Activated naive CD4-positive, alpha-beta T cell treated with anti-CD3 and anti-CD28 coated beads, Interleukin-2, amount 50 U/mL, for 72 hours (primary cell): ENCODE data around the gene LRRC59. TPM values are rescaled to one million over a fixed set of nuclear protein-coding genes. Genes with fewer than 3 reads are reported as not detected.

Experiments
- ATAC-seq, 2 donors: fragments of 150-1000 bp; cut with Tn5 transposase; 2 replicates each; pipeline ENCODE4 v1.10.0; 2021; ENCODE audit warnings: mild to moderate bottlenecking in 2 of 2, moderate library complexity in 2 of 2
- DNase-seq, 2 donors: peaks; one replicate each; pipeline ENCODE4 v3.0.0; 2021 to 2022; ENCODE audit warnings: low spot score in 2 of 2
- H3K27ac Mint-ChIP-seq, 2 donors: one replicate each; pipeline ENCODE4 v1.8.0; 2022; ENCODE audit warnings: mild to moderate bottlenecking in 2 of 2, mixed read lengths in 2 of 2
- H3K36me3 Mint-ChIP-seq, 2 donors: one replicate each; pipeline ENCODE4 v1.8.0; 2022; ENCODE audit warnings: mixed read lengths in 2 of 2
- H3K9me3 Mint-ChIP-seq, 2 donors: one replicate each; pipeline ENCODE4 v1.8.0; 2022; ENCODE audit warnings: mixed read lengths in 2 of 2
- total RNA-seq, 2 donors: library from RNA; stranded (reverse); gene quantifications; one replicate each; pipeline ENCODE4 v1.2.3, GENCODE V29; 2022

The LRRC59 gene
- total RNA-seq, 2 donors from 2014 or later = 40.3 to 66.7 TPM

DNA sequence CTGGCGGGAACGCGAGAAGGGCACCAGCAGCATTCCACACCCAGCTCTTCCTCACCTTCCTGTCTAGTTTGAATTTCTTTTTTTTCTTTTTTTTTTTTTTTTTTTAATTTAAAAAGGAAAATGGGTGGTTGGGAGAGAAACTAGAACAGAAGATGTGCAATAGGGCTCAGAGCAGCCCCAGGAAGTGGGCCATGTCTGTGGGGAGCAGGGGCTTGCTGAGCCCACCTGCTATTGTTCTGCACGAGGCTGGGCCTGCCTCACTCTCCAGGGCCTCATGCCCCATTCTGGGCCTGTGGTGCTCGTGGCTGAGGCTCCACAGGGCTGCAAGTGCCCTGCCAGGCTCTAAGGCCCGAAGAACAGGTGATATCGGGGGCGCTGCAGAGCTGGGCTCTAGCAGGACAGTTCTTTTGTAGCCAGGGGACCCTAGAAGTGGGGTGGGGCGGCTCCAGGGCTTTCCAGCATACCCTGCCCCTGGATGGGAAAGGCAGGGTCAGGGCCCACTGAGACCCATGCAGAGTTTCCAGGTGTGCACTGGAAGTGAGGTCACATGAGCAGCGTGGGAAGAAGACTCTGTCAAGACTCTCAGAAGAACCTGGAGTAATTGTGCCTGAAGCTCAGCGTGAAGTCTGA lies 36.7 kb downstream of the LRRC59 start:
- no peak for DNase-seq
- ATAC-seq = no peak
- Mint-ChIP-seq H3K36me3 (no peaks in the 10 kb centered on the region), H3K9me3 (no peaks in the 10 kb centered on the region), H3K27ac (peak overlapping the region in 1 of 2 donors; percentile 41)

GRCh38 chr17:50359998-50360461 lies 37.3 kb downstream of the LRRC59 start:
- DNase-seq (no peak), ATAC-seq (no peak)
- H3K27ac Mint-ChIP-seq = peak overlapping the region in 1 of 2 donors; percentile 41
- H3K9me3 Mint-ChIP-seq = no peaks in the 10 kb centered on the region
- no peaks in the 10 kb centered on the region for H3K36me3 Mint-ChIP-seq

DNA sequence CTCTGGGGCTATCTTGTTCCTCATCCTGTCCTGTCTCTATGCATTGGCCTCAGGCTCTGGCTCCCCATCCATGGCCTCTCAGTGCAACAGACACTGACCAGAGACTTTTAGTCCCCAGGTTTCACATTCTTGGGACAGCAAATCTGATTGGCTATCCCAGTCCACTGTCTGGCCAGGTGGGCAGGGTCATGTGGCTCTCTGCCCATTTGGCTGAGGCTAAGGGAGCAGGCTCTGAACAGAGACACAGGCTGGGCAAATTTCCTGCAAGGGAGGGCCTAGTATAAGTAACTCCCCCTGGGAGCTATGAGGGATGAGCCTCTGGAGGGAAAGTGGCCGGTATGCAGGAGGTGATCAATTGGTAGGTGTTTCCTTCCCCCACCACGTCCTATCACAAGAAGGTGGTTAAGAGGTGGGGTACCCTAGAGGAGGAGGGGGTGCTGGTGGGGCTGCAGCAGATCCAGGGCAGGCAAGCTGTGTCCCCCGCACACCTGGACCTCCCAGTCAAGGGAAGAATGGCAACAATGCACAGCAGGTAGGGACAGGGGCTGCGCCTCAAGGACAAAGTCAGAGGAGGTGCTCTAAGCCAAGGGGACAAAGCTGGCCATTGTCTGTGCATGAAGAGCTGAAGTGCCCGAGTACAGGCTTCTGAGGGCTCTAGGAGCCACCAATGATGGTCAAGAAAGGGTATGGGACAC lies 38.2 kb downstream of the LRRC59 start:
- DNase-seq = peak in 1 of 2 donors; percentile 25
- Mint-ChIP-seq H3K9me3 (no peaks in the 10 kb centered on the region), H3K27ac (peak overlapping the region in 1 of 2 donors; percentile 88), H3K36me3 (no peaks in the 10 kb centered on the region)
- no peak for ATAC-seq

DNA sequence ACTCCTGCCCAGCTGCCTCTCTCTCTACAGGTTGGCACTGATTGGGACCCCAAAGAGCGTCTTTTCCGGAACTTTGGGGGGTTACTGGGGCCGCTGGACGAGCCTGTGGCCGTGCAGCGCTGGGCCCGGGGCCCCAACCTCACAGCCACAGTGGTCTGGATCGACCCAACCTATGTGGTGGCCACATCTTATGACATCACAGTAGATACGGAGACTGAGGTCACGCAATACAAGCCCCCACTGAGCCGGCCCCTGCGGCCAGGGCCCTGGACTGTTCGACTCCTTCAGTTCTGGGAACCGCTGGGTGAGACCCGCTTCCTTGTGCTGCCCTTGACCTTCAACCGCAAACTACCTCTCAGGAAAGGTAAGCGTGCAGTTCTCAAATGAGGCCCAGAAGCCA lies 39.1 kb downstream of the LRRC59 start:
- Mint-ChIP-seq H3K36me3 (no peaks in the 10 kb centered on the region), H3K27ac (no peak overlapping the region), H3K9me3 (no peaks in the 10 kb centered on the region)
- DNase-seq (no peak), ATAC-seq (no peak)

- Mint-ChIP-seq H3K9me3 (no peaks in the 10 kb centered on the region), H3K27ac (no peak overlapping the region), H3K36me3 (no peaks in the 10 kb centered on the region)
- DNase-seq (no peak), ATAC-seq (no peak)
Measured at GRCh38 chr17:50356892-50357510, 40.3 kb downstream of the LRRC59 start.

DNA sequence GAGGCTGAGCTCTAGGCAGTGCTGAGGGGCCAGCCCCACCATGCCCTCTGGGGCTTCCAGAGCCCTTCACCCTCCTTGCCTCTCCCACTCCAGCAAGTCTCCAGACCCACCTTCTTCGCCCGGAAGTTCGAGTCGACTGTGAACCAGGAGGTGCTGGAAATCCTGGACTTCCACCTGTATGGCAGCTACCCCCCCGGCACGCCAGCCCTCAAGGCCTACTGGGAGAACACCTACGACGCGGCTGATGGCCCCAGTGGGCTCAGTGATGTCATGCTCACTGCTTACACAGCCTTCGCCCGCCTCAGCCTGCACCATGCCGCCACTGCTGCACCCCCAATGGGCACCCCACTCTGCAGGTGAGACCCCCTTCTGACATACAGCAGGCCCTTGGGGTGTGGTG lies 40.9 kb downstream of the LRRC59 start:
- Mint-ChIP-seq H3K36me3 (no peaks in the 10 kb centered on the region), H3K27ac (no peak overlapping the region)
- ATAC-seq = no peak

GRCh38 chr17:50355701-50356341 lies 41.5 kb downstream of the LRRC59 start:
- DNase-seq = peak in 1 of 2 donors; percentile 54
- H3K27ac Mint-ChIP-seq = no peak overlapping the region
- no peaks in the 10 kb centered on the region for H3K36me3 Mint-ChIP-seq
- H3K9me3 Mint-ChIP-seq = no peaks in the 10 kb centered on the region
- ATAC-seq = peak in 1 of 2 donors; percentile 30

More for the DNA sequence above, 40.9 kb downstream of the LRRC59 start:
- DNase-seq = peak in 1 of 2 donors; percentile 30
- H3K9me3 Mint-ChIP-seq = no peaks in the 10 kb centered on the region

- Mint-ChIP-seq H3K9me3 (no peaks in the 10 kb centered on the region), H3K36me3 (no peaks in the 10 kb centered on the region), H3K27ac (no peak overlapping the region)
- DNase-seq = peak in 1 of 2 donors; percentile 42
- ATAC-seq = no peak
Measured at GRCh38 chr17:50355336-50355700, 42.0 kb downstream of the LRRC59 start.

DNA sequence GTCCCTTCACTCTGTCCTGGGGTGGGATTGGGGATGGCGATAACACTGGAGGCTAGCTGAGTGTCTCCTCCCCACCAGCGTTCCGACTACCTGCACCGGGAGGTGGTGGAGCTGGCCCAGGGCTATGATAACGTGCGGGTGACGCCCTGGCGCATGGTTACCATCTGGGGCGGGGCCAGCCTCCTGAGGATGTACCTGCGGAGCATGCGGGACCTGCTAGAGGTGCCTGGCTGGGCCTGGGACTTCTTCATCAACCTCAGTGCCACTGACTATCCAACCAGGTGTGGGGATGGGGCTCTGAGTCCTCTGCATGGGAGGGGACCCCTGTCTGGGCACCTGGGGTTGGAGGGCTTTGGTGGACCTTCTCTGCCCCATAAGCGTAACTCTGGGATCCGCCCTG lies 42.5 kb downstream of the LRRC59 start:
- no peaks in the 10 kb centered on the region for H3K9me3 Mint-ChIP-seq
- H3K36me3 Mint-ChIP-seq = no peaks in the 10 kb centered on the region

DNA sequence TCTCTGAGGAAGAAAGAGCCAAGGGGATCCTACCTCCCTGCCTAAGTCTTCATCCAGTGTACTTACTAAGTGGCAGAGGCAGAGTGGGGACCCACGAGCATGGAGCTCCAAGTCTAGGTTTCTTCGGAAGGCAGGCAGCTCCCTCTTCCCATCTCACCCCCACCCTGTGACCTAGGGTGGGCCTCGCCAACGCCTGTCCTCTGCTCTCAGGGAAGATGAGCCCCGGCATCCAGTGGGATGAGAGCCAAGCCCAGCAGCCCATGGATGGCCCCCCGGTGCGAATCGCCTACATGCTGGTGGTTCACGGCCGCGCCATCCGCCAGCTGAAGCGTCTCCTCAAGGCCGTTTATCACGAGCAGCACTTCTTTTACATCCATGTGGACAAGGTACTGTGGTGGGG lies 43.1 kb downstream of the LRRC59 start:
- DNase-seq = no peak
- ATAC-seq = no peak
- no peak overlapping the region for H3K27ac Mint-ChIP-seq
- no peaks in the 10 kb centered on the region for H3K36me3 Mint-ChIP-seq
- H3K9me3 Mint-ChIP-seq = no peaks in the 10 kb centered on the region

More for the DNA sequence above, 42.5 kb downstream of the LRRC59 start:
- H3K27ac Mint-ChIP-seq = no peak overlapping the region
- no peak for ATAC-seq
- peak in 1 of 2 donors; percentile 54 for DNase-seq

GRCh38 chr17:50353600-50354195 lies 43.6 kb downstream of the LRRC59 start:
- no peaks in the 10 kb centered on the region for H3K36me3 Mint-ChIP-seq
- H3K9me3 Mint-ChIP-seq = no peaks in the 10 kb centered on the region
- H3K27ac Mint-ChIP-seq = peak overlapping the region in 1 of 2 donors; percentile 20
- DNase-seq (peak in 1 of 2 donors; percentile 52), ATAC-seq (no peak)

DNA sequence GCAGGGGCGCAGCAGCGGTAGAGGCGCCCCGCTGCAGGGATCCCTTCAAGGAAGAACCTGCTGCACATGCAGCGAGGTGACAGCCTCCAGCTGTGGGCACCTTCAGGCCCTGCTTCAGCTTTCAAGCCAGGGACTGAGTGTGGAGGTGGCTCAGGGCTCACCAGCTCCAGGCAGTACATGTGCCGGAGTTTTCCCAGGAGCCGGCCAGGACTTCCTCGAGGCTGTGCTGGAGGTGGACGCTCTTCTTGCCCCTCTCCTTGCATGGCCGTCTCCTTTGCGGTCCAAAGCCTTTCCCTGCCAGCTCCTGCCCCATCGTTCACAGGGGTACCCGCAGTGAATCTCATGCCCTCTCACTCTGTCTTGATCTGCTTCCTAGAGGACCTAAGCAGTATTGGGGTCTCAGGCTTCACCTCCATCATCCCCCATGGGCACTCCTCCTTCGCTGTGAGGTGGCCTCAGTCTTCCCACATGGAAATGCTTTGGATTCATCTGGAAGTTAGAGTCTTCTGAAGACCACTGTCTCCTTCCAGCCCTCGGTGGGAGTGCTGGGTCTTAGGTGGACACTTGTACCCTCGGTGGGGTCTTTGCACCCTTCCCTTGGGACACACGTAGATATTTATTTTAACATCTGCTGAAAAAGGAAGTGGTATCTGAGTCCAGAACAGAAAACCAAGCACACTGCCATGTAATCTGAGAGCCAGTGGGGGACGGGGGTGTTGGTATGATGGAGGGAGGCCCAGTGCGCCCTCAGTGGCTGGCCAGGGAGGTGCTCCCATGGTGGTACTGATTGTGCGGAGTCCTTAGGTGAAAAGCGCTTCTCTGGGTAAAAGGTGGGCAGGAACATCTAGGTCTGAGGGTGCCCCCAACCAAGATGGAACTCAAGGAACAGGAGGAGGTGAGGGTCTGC lies 44.4 kb downstream of the LRRC59 start:
- DNase-seq = peak in 1 of 2 donors; percentile 26
- peak overlapping the region; percentile 32 to 50 for H3K27ac Mint-ChIP-seq
- H3K9me3 Mint-ChIP-seq = no peaks in the 10 kb centered on the region
- no peak for ATAC-seq
- H3K36me3 Mint-ChIP-seq = no peaks in the 10 kb centered on the region

- DNase-seq (peak in 1 of 2 donors; percentile 47), ATAC-seq (no peak)
- Mint-ChIP-seq H3K9me3 (no peaks in the 10 kb centered on the region), H3K27ac (peak overlapping the region; percentile 44 to 56), H3K36me3 (no peaks in the 10 kb centered on the region)
Measured at GRCh38 chr17:50352072-50352692, 45.1 kb downstream of the LRRC59 start.

- DNase-seq (no peak), ATAC-seq (no peak)
- peak overlapping the region; percentile 56 to 62 for H3K27ac Mint-ChIP-seq
- H3K36me3 Mint-ChIP-seq = no peaks in the 10 kb centered on the region
- H3K9me3 Mint-ChIP-seq = no peaks in the 10 kb centered on the region
Measured at GRCh38 chr17:50350733-50351132, 46.6 kb downstream of the LRRC59 start.

GRCh38 chr17:50349243-50349600 lies 48.1 kb downstream of the LRRC59 start:
- Mint-ChIP-seq H3K9me3 (no peaks in the 10 kb centered on the region), H3K36me3 (no peaks in the 10 kb centered on the region), H3K27ac (peak overlapping the region; percentile 25 to 89)
- ATAC-seq (no peak), DNase-seq (peak in 1 of 2 donors; percentile 47)
